GM18951 (cell line): ENCODE measurements around the gene SPATC1L.
"Not testable (repeated sequence)": the region's sequence is repeated elsewhere in the genome, so short reads cannot be mapped to it uniquely, and the experiment has no call there.

Experiments
- POLR2A ChIP-seq: IDR thresholded peaks from 4 replicates; pipeline ENCODE4 v1.6.1; 2011; ENCODE audit warnings: mild to moderate bottlenecking; ENCODE audit not compliant: insufficient read length, insufficient read depth; ENCODE audit errors: extremely low read depth
- in situ Hi-C: fragments of 300-500 bp; cut with MboI; formaldehyde crosslinking; loops from one replicate; pipeline ENCODE4 v1.12.0; 2022; ENCODE audit warnings: low sequenced_read_pairs, mixed read lengths, inconsistent platforms; ENCODE audit not compliant: unreplicated experiment

The SPATC1L gene

DNA sequence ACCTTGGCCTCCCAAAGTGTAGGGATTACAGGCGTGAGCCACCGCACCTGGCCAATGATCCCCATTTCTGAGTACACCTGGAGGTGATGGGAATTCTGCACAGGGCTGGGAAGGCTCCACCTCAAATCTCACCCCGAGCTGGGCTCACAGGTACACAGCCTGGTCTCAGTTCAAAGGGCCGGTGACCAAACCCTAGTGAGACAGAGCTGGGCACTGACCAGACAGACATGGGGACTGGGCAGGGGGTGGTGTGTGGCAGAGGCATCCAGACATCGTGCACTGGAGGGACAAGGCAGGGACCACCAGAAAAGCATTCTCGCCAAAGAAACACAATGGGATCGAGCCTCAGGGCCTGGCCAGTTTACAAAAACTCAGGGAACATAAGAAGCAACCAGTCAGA, 27.1 kb upstream of the SPATC1L start:
- no peak for TF ChIP-seq POLR2A
- in situ Hi-C loops: no loop called here

DNA sequence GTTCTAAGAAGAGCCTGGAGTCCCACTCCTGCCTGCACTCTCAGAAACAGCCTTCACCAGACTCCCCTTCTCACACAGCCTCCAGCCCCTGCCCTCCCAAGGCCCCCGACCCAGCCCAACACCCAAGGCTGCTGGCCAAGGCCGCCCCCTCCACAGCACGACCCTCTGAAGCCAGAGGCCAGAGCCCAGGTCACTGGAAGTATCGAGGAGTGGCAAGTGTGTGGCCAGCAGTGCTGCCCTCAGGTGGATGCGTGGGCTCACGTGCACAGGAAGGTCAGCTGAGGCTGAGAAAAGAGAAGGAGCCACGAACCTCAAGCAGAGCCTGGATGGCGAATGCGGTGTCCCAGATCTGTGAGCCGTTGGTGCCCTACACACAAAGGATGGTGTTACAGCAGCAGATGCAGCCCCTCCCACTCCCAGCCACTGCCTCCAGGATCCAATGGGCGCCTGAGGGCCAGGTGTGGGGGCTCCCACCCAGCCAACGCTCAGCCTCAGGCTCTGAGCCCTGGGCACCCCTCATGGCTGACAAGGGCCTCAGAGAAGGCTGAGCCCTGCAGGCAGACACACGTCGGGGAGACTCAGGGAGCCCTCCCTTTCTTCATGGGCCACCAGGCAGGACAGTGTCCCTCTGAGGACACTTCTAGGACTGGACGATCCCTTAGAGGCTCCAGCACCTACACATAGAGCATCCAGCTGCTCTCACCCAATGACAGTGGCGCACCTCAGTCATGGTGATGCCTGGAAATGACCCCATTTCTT, 26.3 kb upstream of the SPATC1L start:
- in situ Hi-C loops: no loop called here
- no peak for TF ChIP-seq POLR2A

DNA sequence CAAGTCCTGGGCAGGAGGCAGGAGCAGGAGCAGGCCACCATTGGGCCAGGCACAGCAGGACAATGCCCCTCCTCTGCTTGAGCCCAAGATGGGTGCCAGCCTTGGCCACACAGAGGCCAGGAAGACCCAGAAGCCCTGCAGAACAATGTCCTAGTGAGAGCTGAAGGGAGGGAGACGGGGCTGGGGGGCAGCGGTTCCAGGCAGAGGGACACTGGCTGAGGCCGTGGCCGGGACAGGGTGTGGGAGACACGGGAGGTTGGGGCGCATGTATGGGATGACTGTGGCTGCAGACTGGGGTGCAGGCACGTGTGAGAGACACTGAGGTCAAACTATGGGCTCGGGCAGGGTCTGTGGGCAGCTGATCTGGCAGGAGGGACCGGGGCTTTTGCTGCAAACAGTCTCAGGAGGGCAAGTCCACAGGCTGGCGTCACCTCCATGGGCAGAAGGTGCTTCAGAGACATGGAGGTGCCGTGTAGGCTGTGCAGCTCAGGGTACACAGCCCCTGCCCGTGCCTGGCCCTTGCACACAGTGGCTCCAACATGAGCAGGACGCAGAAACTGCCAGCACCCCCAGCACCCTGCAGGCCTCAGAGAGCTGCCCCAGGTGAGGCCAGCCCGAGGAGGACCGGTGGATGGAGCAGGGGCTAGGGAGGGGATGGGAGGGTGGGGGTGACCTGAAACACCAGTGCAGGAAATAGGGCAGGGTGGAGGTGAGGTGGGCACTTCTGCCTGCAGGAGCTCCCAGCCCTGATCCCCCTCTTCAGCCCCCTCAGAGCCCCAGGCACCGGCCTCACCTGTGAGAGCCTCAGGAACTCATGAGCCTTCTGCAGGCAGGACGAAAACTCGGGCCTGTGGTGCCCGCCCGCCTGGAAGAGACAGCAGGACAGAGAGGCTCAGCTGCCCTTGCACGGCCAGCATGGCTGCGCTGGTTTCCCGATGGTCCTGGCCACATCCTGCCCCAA, 24.8 kb upstream of the SPATC1L start:
- in situ Hi-C loops: no loop called here
- no peak for TF ChIP-seq POLR2A

- no peak for TF ChIP-seq POLR2A
- in situ Hi-C loops: no loop called here
Observed at GRCh38 chr21:46207920-46208591, 23.8 kb upstream of the SPATC1L start.

DNA sequence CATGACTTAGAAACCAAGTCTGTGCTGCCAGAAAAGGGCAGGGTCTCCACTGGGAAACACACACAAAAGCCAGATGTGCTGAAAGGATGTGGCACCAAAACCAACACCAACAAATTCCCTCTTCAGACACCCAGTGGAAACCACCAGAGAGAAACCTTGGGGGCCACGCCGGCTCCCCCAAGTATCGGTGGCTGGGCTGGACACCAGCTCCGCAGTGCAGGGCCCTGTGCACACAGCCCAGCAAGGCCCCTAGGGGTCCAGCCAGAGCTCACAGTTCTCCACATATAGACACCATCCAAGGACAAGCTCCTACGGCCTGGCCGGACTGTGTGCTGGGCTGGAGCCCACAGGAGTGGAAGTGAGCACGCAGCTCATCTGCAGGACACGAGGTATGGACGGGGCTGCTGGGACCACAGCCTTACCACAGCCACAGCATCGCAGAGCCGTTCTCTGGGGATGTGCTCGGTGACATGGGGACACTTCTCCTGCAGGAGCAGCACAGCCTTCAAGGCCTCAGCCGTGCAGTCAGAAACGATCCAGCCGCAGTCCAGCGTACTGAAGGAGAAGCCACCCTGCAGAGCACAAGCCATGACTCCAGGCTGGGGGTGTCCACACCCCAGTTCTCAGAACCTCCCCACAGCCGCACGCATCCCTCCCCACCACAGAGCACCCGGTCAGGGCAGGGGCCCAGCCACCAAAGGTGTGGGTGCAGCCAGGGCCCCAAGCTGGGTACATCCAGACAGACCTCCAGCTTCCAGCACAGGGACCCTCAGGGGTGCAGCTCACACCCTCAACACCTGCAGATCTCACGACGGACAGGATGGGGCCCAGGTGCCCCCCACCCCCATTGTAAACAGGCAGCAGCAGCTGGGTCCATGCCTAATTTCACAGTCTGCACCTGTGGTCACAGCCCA, 23.0 kb upstream of the SPATC1L start:
- in situ Hi-C loops: no loop called here
- TF ChIP-seq POLR2A: no peak

DNA sequence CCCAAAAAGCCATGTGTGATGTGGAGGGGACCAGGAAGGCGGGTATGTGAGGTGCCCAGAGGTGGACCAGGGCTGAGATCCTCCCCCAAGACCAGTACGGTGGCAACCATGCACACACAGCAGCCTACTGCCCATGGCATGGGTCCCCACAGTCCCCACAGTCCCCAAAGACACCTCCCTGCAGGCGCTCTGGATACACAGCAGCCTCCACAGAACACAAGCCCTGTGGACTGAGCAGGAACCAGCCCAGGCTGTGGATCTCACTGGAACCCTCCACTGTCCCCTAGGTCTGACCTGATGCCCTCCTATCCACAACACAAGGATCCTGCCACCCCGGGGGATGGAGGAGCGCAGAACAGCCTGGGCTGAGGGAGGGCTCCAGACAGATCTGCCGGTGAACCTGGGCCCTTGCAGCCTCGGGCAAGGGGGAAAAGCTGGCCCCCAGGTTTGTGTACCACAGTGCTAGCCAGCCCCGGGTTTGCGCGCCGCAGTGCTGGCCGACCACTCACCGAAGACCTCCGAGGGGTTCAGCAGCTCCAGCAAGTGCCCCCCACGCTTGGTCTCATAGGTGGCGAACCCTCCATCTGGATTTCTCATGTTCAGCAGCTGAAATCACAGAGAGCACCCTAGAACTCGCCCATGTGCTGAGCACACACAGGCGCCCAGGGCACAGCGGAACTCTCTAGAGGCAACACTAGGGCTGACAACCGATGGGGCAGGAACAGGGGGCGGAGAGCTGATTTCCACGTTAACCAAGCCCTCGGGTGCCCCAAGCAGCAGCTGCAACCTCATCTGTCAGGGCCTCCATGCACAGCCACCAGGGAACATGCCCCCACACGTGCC, 22.1 kb upstream of the SPATC1L start:
- no peak for TF ChIP-seq POLR2A
- in situ Hi-C loops: no loop called here

GRCh38 chr21:46205766-46206162, 21.5 kb upstream of the SPATC1L start:
- in situ Hi-C loops: no loop called here
- no peak for TF ChIP-seq POLR2A

GRCh38 chr21:46205166-46205565, 20.9 kb upstream of the SPATC1L start:
- TF ChIP-seq POLR2A: no peak
- in situ Hi-C loops: no loop called here

- TF ChIP-seq POLR2A: no peak
- in situ Hi-C loops: no loop called here
Observed at GRCh38 chr21:46203203-46203600, 18.9 kb upstream of the SPATC1L start.

DNA sequence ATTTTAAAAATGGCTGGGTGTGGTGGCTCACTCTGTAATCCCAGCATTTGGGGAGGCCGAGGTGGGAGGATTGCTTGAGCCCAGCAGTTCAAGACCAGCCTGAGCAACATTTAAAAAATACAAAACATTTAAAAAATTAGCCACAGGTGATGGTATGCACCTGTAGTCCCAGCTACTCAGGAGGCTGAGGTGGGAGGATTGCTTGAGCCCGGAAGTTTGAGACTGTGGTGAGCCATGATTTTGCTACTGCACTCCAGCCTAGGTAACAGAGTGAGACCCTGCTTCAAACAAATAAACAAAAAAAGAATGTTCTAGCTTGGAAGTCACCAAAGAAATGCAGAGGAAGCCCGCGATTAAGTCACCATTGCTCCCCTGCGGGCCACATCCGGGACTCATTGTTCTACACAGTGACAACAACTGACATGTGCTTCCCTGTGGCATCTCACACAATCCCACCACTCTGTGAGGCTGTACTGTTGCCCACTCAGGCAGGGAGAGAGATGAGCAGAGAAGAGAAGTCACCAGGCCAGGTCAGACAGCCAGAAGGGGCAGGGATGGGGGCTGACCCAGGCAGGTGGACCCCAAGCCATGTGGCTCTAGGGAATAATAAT, 18.4 kb upstream of the SPATC1L start:
- in situ Hi-C loops: no loop called here
- no peak for TF ChIP-seq POLR2A

- in situ Hi-C loops: not testable (repeated sequence)
Observed at GRCh38 chr21:46200877-46201803, 16.9 kb upstream of the SPATC1L start.
